Right ventricle myocardium inferior (tissue), 1 donor: ENCODE data around the gene SPATA21. TPM values are rescaled to one million over a fixed set of nuclear protein-coding genes. Genes with fewer than 3 reads are reported as not detected.

Experiments
- ATAC-seq: fragments of 200-7000 bp; cut with Tn5 transposase; one replicate; pipeline ENCODE4 v1.9.1; 2020; ENCODE audit warnings: mild to moderate bottlenecking, moderate library complexity
- DNase-seq: peaks from one replicate; pipeline ENCODE4 v3.0.0; 2021; ENCODE audit errors: missing footprints
- intact Hi-C: fragments of 100-400 bp; cut with DNase I; formaldehyde crosslinking; loops from one replicate; pipeline ENCODE4 v1.11.0; 2022
- total RNA-seq: library from RNA; stranded (reverse); fragmentation: NEBNext Ultra II Directional; extraction: Animal tissue kit (Norgen Biotek cat#: 25700); gene quantifications from one replicate; pipeline ENCODE4 v1.2.1, GENCODE V29; 2021
- donor health status: DM: no; HTN: yes; CAD: no; lungs with severe emphysema.

SPATA21 gene
- total RNA-seq, 1 donor from 2014 or later, result not detected

DNA sequence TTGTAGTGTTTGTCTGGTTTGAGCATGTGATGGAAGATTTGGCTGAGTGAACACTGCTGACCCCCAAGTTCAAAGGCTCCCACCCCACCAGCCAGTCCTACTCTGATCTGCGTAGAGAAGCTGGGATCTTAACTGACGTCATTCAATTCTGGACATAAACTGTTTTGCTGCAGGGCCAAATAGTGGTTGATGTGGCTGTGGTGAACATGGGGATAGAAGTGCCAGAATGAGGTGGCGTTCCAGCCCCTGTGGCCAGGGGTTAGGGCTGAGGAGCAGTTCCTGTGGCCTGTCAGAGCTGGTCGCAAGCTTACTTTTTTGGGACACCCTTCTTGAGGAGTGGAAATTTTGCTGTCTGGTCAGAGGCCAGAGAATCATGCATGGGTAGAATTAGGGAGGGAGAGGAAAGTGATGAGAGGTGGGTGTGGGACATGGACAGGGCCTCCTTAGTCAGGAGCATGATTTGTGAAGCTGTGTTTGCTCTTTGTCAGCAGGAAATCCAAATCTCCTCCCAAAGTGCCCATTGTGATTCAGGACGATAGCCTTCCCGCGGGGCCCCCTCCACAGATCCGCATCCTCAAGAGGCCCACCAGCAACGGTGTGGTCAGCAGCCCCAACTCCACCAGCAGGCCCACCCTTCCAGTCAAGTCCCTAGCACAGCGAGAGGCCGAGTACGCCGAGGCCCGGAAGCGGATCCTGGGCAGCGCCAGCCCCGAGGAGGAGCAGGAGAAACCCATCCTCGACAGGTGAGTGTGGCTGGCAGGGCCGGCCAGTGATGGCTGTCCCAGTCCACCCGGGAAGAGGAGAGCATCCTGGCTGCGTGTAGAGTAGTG is 44.3 kb downstream of the SPATA21 start:
- intact Hi-C loops, result no loop called here
- peak; percentile 6 for ATAC-seq
- no peak for DNase-seq

DNA sequence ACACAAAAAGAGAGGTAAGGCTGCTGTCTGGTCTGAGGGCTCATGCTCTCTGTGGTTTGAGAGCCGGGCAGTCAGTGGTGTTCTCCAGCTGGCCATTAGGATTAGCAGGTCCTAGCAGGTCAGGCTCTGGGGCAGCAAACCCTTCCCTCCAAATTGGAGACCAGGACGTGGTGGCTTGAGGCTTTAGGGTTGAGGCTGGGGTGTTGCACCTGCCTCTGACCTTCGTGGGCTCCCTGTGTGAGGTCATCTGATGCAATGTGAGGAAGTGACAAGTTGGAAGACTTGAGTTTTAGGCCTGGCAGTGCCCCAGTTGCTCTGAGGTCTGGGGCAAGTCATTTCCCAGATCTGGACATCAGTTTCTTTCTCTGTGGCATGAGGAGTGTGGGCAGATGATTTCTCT is 45.8 kb downstream of the SPATA21 start:
- DNase-seq, result no peak
- intact Hi-C loops, result no loop called here
- ATAC-seq, result no peak

DNA sequence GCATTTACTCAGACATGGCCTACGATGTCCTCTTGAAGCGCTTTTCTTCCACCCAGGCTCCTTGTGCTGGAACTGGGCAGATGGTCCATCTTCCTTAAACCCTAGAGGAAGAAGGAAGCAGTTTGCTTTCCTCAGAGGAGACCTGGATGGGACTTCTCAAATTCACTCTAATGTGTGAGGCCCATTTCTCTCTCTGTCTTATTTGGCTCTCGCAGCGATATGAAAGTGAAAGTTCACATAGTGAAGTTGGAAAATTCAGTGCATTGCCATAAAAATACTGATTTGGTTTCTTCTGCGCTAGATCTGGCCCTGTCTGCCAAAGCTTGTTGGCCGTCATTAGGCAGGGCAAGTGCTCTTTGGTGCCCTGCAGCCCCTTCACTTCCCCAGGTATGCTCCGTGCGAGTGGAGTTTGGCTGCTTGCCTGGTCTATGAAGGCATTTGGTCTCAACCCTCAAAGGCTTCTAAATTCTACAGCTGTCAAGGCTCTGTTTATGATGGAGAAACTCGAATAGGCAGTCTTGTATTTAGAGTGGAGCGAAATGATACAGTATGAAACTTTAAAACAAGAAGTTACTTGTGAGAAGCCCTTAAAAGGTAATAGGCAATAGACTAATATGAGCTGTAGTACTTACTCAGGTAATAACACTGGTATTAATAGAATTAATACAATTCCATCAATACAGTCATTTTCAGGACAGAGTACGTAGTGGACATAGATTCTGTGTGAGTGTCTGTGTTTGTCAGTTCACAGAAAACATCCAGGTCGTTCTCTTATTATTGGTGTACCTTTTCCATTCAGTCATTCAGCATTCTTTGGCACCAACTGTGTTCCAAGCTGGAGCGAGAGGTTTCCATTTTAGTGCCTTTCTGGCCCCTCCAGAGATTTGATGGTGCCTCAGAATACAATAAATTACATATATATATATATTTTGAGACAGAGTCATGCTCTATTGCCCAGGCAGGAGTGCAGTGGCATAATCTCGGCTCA is 49.7 kb downstream of the SPATA21 start:
- intact Hi-C loops, result no loop called here
- DNase-seq (no peak), ATAC-seq (peak; percentile 27)

DNA sequence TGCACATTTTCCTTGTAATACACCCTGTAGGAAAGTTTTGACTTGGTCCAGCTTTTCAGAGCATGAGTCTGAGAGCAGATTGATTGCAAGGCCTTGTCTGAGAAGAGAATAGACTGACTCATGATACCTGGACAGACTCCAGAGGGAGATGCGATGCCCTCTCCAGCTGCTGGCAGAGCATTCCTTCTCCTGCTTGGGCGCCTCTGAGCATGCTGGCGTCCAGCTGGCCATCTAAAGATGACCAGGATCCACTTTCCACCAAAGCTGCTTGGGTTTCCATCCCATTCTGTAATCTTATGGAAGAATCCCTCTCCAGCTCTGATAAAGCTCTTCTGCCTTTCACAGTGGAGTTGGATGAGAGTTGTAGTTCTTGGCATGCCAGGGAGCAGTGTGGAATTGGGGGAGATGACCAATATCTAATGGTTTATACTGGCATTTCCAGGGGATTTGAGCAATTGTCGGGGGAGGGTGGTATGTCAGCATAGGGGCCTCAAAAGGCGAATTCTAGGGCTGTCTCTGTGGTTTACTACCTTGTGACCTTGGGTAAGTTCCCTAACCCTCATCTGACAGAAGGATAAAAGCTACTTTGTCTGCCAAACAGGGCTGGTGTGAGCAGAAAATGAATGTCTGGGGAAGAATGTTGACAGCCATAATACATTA is 50.6 kb downstream of the SPATA21 start:
- DNase-seq, result no peak
- intact Hi-C loops, result no loop called here
- ATAC-seq, result peak; percentile 47

DNA sequence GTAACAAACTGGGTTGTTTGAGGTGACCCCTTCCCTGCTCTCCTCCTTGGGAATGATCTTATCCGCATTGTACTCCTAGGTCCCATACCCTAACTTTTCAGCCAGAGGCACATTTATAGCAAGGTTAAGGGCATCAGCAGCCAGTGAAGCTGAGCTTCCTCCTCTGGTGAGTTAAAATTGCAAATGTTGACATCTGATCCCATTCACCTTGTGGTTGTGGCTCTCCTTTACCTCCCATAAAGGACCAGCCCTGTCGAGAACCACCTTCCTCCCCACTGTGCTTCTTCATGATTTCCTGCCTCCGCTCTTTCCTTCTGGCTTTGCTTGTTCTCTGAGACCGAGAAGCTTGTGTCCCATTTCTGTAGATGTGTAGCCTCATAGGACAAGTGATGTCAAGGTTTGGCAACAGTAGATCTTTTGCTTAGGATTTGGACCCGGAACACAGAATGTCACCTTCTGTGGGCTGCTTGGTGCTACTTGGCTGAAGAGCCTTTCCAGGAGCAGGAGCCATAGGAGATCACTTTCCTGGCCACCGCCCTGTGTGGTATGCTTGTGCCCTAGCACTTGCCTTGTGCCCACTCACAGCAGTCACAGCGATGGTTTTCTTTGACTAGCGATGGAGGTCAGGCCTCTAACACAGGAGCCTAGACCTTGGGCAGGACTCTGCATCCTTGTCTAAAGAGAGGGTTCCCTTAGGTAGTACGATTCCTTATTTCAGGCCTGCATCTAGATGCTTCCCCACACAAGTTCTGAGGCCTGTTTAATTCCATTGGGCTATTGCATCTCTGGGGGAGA is 51.4 kb downstream of the SPATA21 start:
- intact Hi-C loops, result no loop called here
- no peak for ATAC-seq

DNA sequence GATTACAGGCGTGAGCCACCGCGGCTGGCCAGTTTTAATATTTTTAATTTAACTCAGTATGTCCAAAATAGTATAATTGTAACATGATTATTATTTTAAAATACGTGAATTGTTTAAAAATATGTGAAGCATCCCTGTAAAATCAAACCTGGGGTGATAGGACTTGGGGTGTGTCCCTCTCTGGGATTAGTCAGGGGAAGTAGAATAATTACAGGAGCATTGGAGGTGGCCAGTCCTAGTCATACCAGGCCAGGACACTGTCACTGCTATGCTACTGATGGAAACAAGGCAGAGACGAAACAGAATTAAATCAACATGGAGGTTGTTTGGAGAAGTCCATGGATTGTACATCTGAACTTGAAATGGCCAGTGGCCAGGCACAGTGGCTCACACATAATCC is 53.3 kb downstream of the SPATA21 start:
- no peak for DNase-seq
- intact Hi-C loops, result no loop called here
- no peak for ATAC-seq

More for the DNA sequence above, 51.4 kb downstream of the SPATA21 start:
- no peak for DNase-seq

DNA sequence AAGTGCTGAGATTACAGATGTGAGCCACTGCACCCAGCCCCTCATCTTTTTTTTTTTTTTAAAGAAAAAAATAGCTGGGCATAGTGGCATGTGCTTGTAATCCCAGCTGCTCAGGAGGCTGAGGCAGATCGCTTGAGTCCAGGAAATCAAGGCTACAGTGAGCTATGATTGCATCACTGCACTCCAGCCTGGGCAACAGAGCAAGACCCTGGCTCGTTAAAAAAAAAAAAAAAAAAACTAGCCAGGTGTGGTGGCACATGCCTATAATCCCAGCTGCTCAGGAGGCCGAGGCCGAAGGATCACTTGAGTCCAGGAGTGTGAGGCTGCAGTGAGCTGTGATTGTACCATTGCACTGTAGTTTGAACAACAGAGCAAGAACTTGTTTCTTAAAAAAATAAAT is 56.4 kb downstream of the SPATA21 start:
- ATAC-seq, result no peak
- DNase-seq, result no peak
- intact Hi-C loops, result no loop called here

DNA sequence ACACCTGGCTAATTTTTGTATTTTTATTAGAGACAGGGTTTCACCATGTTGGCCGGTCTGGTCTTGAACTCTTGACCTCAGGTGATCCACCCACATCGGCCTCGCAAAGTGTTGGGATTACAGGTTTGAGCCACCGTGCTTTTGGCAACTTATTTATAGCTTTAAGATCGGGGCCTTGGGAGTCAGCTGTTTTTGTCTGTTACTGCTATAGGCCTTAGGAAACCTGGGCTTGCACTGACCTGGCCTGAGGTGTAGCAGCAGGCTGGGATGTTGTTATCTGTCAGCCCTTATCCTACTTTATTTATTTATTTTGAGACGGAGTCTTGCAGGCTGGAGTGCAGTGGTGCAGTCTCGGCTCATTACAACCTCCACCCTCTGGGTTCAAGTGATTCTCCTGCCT is 58.8 kb downstream of the SPATA21 start:
- no peak for ATAC-seq
- intact Hi-C loops, result no loop called here
- no peak for DNase-seq

DNA sequence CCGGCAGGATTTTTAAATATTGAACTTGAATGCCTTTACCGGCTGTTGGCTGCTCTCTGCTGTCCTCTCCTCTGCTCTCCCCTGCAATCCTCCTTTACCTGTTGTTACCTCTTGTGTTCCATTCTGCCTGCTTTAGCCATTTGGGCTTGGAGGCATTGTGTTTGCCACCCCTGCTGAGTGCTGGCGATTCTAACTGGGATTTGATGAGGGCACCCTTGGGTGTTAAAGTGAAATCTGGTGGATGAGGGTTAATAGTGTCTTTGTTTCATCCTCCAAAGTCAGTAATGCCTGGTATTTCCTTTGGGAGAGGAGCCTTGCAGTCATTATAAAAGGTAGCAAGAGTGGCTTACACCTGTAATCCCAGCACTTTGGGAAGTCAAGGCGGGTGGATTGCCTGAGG is 60.3 kb downstream of the SPATA21 start:
- DNase-seq, result no peak
- no peak for ATAC-seq
- intact Hi-C loops, result no loop called here

DNA sequence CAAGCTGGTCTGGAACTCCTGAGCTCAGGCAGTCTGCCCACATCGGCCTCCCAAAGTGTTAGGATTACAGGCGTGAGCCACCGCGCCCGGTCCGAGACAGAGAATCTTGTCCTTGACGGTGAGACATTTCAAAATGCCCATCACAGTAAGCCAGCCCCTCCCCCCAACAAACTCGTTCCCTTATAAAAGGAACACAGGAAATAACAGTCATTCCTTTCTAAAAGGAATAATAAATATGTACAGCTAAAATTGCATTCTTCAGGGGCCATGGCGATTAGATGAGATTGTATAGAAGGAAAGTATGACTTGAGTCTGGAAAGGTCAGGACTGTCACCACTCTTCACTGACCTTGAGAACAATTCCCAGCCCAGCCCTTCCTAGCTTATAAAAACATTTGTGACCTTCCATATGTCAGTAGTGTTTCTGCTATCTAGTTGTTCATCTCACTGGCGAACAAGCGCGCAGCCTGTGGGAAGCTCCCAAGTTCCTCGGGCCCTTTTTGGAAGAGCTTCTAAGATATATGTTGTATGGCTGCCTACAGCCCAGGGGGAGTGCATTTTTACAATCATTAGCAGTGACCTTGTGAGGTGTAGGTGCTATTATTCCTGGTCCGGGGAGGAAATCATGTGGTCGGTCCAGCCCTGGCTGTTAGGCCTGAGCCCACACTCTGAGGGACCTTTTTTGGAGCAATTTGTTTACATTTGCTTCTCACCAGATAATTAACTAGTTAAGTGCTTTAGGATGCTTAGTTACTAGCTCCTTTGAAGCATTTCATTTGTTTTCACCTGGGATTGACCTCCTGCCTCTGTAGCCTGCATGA is 61.5 kb downstream of the SPATA21 start:
- ATAC-seq, result peak; percentile 18

DNA sequence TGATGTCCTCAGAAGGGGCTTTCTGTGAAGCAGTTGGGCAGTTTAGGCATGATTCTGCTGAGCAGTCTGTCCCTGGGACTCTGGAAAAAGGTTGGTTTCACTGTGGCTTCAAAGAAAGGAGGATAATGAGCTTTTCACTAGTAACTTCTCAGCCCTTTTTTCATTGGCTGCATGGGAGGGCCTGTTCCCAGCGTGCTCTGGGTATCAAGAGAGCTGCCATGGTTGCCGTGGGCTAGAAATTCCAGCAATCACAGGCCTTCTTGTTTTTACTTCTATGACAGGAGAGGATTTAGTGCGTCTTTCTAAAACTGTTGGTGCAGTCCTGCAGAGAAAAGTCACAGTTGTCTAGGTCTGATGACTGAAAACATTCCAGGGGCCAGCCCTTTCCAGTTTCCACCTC is 63.0 kb downstream of the SPATA21 start:
- DNase-seq (no peak), ATAC-seq (no peak)
- intact Hi-C loops, result no loop called here

More for the DNA sequence above, 61.5 kb downstream of the SPATA21 start:
- intact Hi-C loops, result no loop called here
- DNase-seq, result no peak

DNA sequence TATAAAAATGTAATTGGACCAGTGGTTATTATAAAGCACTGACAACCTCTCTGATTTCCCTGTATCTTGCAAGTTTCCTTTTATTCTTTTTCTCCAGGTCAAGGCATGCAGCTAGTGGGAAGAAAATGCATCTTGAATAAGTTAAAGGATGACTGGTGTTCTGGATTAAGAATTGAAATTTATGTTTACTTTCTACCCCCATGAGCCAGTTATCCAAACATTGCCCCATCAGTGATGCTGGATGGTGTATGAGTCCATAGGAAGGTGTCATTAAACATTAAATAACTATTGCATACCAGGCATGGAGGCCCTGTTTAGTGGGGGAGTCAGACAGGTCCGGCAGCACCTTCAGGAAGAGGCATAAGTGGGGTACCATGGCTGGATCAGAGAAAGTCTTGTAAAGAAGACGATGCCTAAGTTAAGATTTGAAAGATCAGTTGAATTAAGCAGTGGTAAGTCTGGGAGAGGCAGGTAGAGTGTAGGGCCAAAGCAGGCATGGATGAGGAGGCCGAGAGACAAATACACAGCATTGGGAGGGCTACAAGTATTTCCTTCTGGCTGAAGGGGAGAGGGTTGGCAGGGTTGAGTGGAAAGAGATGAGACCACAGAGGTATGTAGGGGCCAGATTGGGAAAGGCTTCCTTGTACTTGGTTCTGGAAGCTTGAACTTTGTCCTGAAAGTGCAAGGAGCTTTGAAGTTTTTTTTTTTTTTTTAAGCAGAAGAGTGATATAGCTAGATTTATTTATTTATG is 64.5 kb downstream of the SPATA21 start:
- intact Hi-C loops, result no loop called here
- ATAC-seq (no peak), DNase-seq (no peak)

DNA sequence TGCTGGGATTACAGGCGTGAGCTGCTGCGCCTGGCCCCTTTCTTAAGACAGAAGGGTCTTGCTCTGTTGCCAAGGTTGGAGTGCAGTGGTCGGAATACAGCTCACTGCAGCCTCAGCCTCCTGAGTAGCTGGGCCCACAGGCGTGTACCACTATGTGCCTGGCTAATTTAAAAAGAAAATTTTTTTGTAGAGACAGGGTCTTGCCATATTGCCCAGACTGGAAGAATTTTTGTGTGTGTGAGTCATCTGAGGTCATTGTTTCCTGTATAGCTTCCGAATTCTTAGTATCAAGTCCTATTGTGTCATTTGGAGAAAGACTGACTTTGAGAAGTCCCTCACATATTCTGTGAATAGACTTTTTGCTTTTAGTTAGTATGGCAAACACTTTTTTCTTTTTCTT is 65.5 kb downstream of the SPATA21 start:
- intact Hi-C loops, result no loop called here
- DNase-seq, result no peak
- ATAC-seq, result no peak

DNA sequence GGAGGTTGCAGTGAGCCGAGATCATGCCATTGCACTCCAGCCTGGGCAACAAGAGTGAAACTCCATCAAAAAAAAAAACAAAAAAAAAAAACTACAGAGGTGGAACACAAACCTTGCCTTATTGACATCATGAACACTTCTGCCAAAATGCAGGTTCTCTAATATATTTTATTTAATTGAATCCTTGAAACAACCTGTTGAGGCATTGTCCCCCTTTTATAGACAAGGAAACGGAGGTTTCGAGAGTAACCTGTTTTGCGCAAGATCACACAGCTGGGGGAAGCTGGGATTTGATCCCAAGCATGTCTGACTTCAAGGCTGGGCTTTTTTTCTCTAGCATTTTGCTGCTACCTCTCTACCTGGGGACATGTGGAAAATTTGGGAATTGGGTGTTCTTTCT is 67.4 kb downstream of the SPATA21 start:
- no peak for ATAC-seq
- intact Hi-C loops, result loop anchor here (5.0 to 10.0 kb wide), 3 partner anchors 163 to 755 kb away; partner anchors contain the start of gene DDI2
- no peak for DNase-seq

DNA sequence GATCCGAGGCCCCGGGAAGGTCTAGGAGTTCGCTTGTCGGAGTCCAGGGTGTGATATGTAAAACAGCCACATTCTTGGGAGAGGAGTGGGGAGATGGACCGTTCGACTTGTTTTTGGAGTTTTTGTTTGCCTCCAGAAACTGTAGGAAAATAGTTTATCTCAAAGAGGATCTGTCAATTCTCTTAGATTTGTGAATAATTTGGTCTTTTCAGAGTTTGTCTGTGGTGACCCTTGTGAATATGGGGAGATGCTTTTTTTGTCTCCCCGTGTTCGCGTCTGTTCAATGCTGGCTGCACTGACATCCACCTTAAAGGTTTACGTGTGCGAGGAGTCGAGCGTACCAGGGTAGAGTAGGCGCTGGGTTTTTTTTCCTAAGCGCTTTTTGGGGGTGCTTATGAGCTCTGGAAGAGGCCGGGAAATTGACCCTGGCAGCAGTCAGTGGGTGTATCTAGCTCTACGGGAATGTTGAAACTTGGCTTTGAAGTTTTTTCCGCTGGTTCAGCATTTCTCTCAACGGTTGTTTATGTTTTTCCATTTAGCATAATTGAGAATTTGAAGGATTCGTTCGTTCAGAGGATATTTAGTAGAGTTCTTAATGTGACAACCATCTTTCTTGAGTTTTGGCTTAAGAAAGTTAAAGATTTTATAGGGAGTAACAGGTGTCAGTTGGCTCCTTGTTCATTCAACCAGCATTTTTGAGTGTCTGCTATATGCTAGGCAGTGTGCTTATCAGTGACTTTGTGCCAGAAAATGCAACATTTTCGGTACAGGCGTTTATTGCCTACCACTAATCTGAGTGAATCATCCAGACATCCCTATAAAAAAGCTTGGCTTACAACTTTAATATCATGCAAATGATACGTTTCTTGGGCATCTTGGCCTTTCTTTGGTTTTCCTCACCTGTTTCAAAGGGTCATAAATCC is 69.0 kb downstream of the SPATA21 start:
- intact Hi-C loops, result loop anchor here (1.0 to 10.0 kb wide), 4 partner anchors 72 to 753 kb away; partner anchors contain the start of genes DDI2 and NECAP2

More for the DNA sequence above, 69.0 kb downstream of the SPATA21 start:
- ATAC-seq (peak; percentile 12), DNase-seq (no peak)
